HG03354 (cell line): ENCODE data around the gene HM13.
"Not testable (repeated sequence)": the region's sequence is repeated elsewhere in the genome, so short reads cannot be mapped to it uniquely, and the experiment has no call there.

ENCODE experiments used
- ATAC-seq: cut with Tn5 transposase; IDR thresholded peaks from one replicate; pipeline ENCODE4 v1.9.1; 2021; ENCODE audit warnings: mild to moderate bottlenecking; ENCODE audit not compliant: unreplicated experiment, poor library complexity, severe bottlenecking

Gene HM13

DNA sequence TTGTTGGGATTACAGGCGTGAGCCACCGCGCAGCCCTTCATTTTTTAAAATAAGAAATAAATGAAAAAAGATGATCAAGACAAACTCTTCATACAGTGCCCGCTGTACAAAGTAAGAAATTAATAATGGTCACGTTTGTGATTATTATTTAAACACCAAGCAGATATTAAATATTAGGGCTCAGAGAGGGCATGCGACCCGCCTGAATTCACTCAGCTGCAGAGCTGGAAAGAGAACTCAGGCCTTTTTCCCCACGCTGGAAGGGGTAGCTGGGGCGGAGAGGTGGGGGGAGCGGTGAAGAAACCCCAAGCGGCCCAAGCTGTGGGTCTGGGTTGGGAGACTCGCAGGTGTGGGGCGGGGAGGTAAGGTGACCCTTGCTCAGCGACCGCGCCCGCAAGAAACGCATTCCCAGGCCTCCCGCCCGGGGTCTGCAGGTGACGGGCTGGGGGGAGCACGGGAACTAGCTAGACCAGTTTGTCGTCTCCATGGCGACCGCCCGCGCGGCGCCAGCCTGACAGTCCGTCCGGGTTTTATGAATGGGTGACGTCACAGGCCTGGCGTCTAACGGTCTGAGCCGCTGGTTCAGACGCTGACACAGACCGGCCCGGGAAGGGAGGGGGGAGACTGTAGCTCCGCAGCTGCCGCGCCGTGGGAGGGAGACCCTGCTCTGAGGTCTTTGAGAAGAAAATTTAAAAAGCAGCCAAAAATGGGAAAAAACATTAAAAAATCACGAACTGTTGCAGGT lies 89.8 kb downstream of the HM13 start:
- peak; percentile 60 for ATAC-seq

DNA sequence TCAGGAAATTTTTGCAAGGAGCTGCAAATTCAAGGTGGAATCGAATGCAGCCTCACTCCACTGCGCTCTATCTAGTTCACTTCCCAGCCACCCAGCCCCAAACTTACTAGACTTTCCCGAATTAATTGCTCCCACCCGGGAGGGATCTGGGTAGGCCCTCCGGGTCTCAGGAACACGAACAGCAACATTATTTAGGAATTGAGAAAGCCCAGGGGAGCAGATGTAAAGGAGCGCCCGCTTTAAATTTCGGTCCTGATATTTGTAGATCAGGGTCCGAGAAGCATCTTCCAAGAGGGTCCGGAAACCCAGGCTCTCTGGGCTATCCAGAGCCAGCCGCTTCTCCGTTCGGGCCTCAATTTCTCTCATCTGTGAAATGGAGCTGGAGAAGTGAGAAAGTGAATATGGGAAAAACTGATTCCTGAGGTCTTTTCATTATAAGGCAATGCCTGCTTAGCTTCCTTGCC lies 90.4 kb downstream of the HM13 start:
- peak; percentile 1 for ATAC-seq

DNA sequence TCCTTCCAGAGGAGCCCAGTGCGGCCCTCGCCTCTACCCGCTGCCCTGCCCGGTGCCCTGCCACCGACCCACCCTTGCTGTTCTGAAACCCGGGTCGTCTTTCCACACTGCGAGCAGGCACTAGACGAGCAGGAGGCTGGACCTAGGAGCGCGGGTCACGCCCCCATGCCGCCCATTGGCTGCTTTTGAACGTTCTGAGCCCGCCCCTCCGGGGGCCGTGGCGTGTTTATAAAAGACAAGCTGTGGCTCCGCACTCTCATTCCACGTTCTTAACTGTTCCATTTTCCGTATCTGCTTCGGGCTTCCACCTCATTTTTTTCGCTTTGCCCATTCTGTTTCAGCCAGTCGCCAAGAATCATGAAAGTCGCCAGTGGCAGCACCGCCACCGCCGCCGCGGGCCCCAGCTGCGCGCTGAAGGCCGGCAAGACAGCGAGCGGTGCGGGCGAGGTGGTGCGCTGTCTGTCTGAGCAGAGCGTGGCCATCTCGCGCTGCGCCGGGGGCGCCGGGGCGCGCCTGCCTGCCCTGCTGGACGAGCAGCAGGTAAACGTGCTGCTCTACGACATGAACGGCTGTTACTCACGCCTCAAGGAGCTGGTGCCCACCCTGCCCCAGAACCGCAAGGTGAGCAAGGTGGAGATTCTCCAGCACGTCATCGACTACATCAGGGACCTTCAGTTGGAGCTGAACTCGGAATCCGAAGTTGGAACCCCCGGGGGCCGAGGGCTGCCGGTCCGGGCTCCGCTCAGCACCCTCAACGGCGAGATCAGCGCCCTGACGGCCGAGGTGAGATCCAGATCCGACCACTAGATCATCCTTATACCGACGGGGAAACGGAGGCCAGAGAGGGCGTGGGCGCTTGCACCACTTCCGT lies 91.0 kb downstream of the HM13 start, which contains the start of gene ID1:
TSS of gene ID1 (plus strand) at position 259 of the 871 bp plus-strand sequence. CDS start at position 358, 99 bp downstream.
- ATAC-seq: peak; percentile 88

DNA sequence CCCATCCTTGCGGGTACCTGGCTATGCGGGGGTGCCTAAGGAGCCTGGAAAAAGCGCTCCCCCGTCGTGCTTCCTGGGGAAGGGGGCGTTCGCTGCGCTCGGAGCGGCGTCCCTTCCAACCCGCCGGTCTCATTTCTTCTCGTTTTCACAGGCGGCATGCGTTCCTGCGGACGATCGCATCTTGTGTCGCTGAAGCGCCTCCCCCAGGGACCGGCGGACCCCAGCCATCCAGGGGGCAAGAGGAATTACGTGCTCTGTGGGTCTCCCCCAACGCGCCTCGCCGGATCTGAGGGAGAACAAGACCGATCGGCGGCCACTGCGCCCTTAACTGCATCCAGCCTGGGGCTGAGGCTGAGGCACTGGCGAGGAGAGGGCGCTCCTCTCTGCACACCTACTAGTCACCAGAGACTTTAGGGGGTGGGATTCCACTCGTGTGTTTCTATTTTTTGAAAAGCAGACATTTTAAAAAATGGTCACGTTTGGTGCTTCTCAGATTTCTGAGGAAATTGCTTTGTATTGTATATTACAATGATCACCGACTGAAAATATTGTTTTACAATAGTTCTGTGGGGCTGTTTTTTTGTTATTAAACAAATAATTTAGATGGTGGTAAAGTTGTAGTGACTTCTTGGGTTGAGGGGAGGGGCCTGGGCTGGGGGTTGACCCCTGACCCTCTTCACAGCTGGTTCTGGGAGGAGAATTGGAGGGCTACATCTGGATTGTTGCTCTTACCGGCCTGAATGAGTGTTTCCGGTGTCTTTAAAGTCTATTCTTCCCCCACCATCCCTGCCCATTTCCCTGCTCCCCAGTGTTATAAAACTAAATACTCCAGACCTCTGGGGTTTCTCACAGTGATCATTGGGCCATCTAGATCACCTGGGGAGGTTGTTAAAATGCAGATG lies 91.9 kb downstream of the HM13 start:
- ATAC-seq: no peak

DNA sequence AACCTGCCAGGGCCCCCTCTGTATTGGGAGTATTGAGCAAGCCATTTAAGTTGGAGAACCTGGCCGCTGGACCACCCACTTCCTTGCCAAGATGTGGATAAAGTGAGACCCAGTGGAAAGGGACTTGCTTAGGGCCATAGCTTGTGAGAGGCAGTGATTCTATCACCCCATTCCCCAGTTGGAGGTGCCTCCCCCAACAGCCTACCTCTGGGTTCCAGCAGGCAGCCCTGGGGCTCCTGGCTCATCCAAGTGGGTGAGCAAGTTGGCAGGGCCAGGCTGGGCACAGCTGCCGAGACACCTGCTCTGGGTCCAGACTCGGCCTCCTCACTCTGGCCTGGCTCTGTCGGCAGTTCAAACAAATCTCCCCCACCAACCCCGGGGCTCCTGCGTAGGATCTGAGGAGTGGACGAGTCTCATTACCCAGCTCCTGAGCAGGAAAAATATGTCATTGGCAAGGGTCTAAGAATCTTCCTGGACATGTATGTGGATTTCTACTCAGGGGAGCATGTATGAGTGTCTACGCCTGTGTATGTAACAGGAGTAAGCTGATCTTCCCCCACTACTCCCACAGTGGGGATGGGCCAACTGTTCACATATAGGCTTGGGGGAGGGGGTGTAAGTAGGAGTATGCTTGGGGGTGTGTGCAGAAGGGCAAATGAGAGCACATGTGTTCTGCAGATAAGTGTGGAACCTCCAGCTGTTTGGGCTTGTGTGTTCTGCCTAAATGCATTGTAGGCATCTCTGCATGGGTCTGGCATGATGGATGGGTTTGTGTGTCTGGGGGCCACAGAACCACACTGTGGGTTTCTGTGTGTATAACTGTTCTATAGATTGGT lies 92.8 kb downstream of the HM13 start:
- no peak for ATAC-seq

DNA sequence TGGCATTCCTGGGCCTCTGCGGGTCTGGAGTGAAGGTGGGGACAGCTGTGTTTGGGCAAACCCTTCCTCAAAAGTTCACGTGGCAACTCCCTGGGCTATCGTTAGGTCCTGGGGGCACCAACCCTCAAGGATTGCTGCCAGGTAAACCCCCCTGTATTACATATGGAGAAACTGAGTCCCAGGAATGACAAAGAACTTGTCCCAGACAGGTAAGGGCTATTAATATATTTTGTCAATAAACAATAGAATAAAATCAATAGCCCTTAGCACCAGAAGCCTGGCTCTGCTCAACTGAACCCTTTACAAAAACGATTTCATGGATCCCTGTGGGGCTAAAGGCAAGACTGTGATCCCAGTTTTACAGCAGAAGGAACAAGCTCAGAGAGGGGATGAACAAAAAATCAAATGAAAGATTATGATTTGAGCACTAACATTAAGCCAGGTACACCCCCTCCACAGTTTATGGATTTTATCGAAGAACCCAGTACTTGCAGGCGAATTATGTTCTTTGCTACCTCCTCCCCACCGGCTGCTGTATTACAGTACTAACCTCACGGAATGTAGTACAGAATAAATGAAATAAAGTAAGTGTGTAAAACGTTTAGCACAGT lies 93.5 kb downstream of the HM13 start:
- no peak for ATAC-seq

DNA sequence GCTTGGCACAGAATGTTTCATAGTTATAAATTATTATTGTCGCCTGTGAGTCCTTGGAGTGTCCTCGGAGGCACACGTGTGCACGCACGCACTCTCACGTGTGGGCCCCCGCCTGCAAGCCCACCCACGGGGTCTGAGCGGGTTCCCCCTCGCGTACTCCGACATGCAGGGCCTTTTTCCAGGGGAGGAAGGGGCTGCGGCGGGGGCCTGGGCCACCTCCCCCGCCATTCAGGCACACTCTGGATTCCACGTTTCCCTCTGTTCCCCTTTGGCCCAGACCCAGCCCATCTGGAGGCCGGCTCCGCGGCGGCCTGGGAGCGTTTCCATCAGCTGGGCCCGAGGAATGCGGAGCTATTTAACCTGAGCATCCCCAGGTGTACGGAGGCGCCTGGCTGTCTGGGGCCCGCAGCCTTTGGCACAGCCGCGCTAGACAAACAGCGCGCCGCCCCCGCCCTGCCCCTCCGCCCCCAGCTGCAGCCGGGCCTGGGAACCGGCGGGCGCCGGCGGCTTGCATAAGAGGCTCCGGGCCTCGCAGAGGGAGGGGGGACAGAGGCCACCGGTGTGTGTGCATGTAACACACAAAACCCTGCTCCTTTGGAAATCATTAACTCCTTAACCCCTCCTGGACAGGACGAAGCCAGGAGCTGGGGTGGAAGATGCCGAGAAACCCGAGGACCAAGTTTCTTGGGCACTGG lies 94.2 kb downstream of the HM13 start:
- no peak for ATAC-seq

DNA sequence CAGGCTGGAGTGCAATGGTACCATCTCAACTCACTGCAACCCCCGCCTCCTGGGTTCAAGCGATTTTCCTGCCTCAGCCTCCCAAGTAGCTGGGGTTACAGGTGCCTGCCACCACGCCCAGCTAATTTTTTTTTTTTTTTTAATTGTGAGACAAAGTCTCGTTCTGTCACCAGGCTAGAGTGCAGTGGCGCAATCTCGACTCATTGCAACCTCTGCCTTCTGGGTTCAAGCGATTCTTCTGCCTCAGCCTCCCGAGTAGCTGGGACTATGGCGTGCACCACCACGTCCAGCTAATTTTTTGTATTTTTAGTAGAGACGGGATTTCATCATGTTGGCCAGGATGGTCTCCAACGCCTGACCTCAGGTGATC lies 98.0 kb downstream of the HM13 start:
- not testable (repeated sequence) for ATAC-seq

DNA sequence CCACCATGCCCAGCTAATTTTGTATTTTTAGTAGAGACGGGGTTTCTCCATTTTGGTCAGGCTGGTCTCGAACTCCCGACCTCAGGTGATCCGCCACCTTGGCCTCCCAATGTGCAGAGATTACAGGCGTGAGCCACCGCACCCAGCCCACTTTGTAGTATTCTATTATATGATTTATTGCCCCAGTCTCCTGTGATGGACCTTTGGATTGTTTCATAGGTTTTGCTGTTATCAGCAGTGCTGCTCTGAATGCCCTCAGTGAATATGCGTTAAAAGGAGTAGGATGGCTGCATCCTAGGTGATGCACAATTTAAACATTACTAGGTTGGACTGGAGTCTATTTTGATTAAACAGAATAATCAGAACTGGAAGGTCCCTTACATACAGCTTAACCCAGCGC lies 101.2 kb downstream of the HM13 start:
- ATAC-seq: no peak

DNA sequence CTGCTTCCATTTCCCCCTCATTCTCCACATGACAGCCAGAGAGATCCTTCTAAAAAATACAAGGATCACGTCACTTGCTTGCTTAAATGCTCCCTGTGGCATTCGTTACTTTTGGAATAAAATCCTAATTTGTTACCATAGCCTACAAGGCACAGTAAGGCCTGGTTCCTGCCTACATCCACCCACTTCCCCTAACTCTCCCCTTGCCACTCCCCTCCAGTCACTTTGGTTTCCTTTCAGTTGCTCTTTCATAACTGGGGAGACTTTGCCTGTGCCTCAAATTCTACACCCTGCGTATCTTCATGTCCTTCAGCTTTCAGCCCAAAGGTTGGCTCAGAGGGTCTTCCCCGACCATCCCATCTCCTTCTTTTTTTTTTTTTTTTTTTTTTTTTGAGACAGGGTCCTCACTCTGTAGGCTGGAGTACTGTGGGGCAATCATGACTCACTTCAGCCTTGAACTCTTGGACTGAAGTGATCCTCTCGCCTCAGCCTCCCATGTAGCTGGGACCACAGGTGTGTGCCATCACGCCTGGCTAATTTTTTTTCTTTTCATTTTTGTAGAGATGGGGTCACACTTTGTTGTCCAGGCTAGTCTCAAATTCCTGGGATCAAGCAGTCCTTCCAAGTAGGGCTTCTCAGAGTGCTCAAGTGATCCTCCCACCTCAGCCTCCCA lies 103.3 kb downstream of the HM13 start:
- no peak for ATAC-seq
